ENCODE data around the gene CDH10.

GRCh38 chr5:24535646-24536045, 109.1 kb downstream of the CDH10 start:
- TF ChIP-seq TAF1 (IDR thresholded peaks at IDR 0.05; ENCODE audit: borderline replicate concordance, insufficient read depth, low read length) (no peak), POLR2AphosphoS5 (IDR thresholded peaks at IDR 0.05; ENCODE audit: low read depth, low read length) (no peak)
